ENCODE measurements around the gene ECEL1. TPM values are rescaled to one million over a fixed set of nuclear protein-coding genes. Genes with fewer than 3 reads are reported as not detected.
A peak's percentile ranks its signal among the peaks of the same experiment; 100 is the strongest.

The ECEL1 gene
- total RNA-seq, 1 donor from 2014 or later = 0.50 TPM

DNA sequence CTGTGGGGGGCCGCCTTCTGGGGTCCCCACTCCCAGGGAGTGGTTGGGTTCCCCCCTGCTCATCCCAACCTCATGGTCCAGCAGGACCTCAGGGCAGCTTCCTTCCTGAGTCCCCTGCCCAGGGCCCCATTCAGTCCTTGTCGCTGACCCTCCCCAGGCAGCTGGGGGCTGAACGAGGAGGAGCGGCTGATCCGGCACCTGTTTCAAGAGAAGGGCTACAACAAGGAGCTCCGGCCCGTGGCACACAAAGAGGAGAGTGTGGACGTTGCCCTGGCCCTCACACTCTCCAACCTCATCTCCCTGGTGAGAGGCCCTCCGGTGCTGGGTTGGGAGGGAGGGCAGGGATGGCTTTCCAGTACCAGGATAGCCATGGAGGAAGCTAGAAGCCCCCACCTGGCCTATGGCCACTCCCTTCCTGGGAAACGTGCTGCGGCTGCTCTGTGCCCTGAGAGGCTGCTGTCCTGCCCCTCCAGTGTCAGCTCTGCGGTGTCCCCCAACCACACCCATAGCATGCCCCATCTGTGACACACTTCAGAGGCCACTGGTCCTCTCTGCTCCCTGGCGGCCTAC lies 38.8 kb upstream of the ECEL1 start:
- no peak overlapping the region for H3K27ac Mint-ChIP-seq
- H3K36me3 Mint-ChIP-seq (ENCODE audit: low read depth) = no peaks in the 10 kb centered on the region
- H3K27me3 Mint-ChIP-seq (ENCODE audit: low read depth) = peaks cover 39% of the 10 kb centered on the region
- no peak overlapping the region for H3K4me3 Mint-ChIP-seq (ENCODE audit: low read depth)
- no peaks in the 10 kb centered on the region for H3K9me3 Mint-ChIP-seq
- intact Hi-C loops (cut with micrococcal nuclease) = no loop called here
- H3K4me1 Mint-ChIP-seq (ENCODE audit: low read depth) = peaks cover 4% of the 10 kb centered on the region
- DNase-seq (ENCODE audit: low spot score) = no peak

DNA sequence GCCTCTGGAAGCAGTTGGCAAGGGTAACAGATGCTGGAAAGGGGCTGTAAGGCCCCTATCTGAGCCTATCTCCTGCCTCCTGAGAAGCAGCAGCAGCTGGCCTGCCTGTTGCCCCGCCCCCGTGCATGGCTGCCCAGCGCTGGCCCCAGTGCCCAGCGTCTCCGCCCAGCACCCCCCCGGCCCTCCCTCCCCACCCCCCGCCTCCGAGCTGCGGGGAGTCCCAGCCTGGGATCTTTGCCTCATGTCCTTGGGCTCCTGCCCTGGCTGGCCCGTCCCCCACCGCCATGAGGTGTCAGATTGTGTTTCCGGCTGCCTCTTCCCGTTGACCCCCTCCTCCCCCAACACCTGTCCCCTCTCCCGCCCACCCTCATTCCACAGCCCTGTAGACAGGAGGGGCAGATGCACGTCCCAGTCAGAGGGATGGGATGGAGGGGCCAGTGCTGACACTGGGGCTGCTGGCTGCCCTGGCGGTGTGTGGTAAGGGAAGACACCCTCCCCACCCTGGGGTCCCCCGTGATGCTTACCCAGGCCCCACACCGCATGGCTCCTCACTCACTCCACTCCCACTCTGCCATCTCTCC lies 38.2 kb upstream of the ECEL1 start, which contains the start of gene CHRND:
Gene CHRND, plus strand, starts transcription at position 370 of the 581 bp plus-strand sequence. Its CDS starts 56 bp downstream, at position 426.
- H3K36me3 Mint-ChIP-seq (ENCODE audit: low read depth) = no peaks in the 10 kb centered on the region
- no peak within 1 kb of the TSS for H3K4me3 Mint-ChIP-seq (ENCODE audit: low read depth)
- H3K9me3 Mint-ChIP-seq = no peaks in the 10 kb centered on the region
- H3K4me1 Mint-ChIP-seq (ENCODE audit: low read depth) = peaks cover 5% of the 10 kb centered on the region
- no peak for DNase-seq (ENCODE audit: low spot score)
- H3K27me3 Mint-ChIP-seq (ENCODE audit: low read depth) = peaks cover 40% of the 10 kb centered on the region
- H3K27ac Mint-ChIP-seq = no peak within 1 kb of the TSS
- intact Hi-C loops (cut with micrococcal nuclease) = no loop called here

DNA sequence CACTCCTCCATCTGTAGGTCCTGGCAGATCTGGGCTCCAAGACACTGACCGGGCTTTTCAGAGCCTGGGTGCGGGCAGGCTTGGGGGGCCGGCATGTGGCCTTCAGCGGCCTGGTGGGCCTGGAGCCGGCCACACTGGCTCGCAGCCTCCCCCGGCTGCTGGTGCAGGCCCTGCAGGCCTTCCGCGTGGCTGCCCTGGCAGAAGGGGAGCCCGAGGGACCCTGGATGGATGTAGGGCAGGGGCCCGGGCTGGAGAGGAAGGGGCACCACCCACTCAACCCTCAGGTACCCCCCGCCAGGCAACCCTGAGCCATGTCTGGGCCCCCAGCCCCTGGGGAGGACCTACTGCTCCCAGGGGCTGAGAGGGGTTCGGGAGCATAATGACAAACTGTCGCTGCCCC lies 37.6 kb upstream of the ECEL1 start:
- DNase-seq (ENCODE audit: low spot score) = no peak
- H3K9me3 Mint-ChIP-seq = no peaks in the 10 kb centered on the region
- H3K36me3 Mint-ChIP-seq (ENCODE audit: low read depth) = no peaks in the 10 kb centered on the region
- peaks cover 42% of the 10 kb centered on the region for H3K27me3 Mint-ChIP-seq (ENCODE audit: low read depth)
- H3K4me3 Mint-ChIP-seq (ENCODE audit: low read depth) = no peak overlapping the region
- intact Hi-C loops (cut with micrococcal nuclease) = no loop called here
- no peak overlapping the region for H3K27ac Mint-ChIP-seq
- H3K4me1 Mint-ChIP-seq (ENCODE audit: low read depth) = peaks cover 5% of the 10 kb centered on the region

DNA sequence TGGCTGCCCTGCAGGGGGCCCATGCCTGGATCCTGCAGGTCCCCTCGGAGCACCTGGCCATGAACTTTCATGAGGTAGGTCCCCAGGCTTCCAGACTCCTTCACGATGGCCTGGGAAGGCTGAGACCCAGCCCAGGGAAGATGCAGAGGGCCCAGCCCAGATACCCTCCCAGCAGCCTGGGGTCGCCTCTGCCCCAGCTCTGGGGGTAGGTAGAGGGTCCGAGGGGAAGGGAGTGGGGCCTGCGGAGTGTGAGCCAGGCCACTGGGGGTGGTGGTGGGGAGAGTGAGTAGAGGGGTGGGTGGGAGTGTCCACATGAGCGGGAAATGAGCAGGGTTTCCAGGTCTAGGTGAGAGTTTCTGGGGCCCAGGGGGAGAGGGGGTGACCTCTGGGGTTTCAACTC lies 37.1 kb upstream of the ECEL1 start:
- H3K36me3 Mint-ChIP-seq (ENCODE audit: low read depth) = no peaks in the 10 kb centered on the region
- no peak for DNase-seq (ENCODE audit: low spot score)
- H3K9me3 Mint-ChIP-seq = no peaks in the 10 kb centered on the region
- peaks cover 5% of the 10 kb centered on the region for H3K4me1 Mint-ChIP-seq (ENCODE audit: low read depth)
- H3K27me3 Mint-ChIP-seq (ENCODE audit: low read depth) = peaks cover 42% of the 10 kb centered on the region
- intact Hi-C loops (cut with micrococcal nuclease) = loop anchor here (5.0 kb wide), 1 partner anchor 82 kb away; no protein-coding TSS in a partner anchor
- no peak overlapping the region for H3K27ac Mint-ChIP-seq
- no peak overlapping the region for H3K4me3 Mint-ChIP-seq (ENCODE audit: low read depth)

DNA sequence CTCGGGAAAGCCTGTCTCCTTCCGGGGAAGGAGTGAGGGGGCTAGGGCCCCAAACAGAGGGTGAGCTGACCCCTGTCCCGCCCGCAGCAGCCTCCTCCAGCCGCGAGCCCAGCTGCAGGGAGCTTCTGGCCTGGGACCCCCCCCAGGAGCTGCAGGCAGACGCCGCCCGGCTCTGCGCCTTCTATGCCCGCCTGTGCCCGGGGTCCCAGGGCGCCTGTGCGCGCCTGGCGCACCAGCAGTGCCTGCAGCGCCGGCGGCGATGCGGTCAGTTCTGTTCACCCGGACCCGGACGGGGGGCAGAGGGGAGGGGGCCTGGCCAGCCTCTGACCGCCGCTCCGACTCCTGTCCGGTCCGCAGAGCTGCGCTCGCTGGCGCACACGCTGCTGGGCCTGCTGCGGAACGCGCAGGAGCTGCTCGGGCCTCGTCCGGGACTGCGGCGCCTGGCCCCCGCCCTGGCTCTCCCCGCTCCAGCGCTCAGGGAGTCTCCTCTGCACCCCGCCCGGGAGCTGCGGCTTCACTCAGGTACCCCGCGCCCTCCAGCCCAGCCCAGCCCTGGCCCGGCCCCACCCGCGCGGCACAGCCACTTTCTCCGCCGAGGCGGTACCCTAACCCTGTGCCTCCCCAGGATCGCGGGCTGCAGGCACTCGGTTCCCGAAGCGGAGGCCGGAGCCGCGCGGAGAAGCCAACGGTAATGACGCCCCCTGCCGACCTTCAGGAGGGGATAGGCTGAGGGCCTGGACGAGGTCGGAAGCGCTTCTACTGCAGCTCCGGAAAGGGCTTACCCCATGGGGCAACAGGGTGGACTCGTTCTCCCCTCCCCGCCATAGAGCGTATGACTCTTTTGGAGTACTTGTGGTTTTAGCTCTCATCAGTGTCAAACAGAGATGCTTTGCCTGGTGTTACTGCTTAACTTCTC lies 36.3 kb upstream of the ECEL1 start:
- intact Hi-C loops (cut with micrococcal nuclease) = loop anchor here (5.0 kb wide), 1 partner anchor 82 kb away; no protein-coding TSS in a partner anchor
- peak; percentile 20 for DNase-seq (ENCODE audit: low spot score)
- Mint-ChIP-seq H3K36me3 (ENCODE audit: low read depth) (no peaks in the 10 kb centered on the region), H3K27me3 (ENCODE audit: low read depth) (peaks cover 41% of the 10 kb centered on the region), H3K4me1 (ENCODE audit: low read depth) (peaks cover 4% of the 10 kb centered on the region), H3K9me3 (no peaks in the 10 kb centered on the region), H3K4me3 (ENCODE audit: low read depth) (no peak overlapping the region), H3K27ac (no peak overlapping the region)

DNA sequence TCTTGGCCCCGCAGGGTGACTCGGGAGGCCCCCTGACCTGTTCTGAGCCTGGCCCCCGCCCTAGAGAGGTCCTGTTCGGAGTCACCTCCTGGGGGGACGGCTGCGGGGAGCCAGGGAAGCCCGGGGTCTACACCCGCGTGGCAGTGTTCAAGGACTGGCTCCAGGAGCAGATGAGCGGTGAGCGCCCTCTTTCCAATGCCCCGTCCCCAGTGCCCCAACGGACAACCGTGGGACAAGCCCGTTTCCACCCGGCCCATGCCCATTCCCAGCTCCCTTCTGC lies 35.7 kb upstream of the ECEL1 start:
- Mint-ChIP-seq H3K4me3 (ENCODE audit: low read depth) (no peak overlapping the region), H3K36me3 (ENCODE audit: low read depth) (no peaks in the 10 kb centered on the region)

DNA sequence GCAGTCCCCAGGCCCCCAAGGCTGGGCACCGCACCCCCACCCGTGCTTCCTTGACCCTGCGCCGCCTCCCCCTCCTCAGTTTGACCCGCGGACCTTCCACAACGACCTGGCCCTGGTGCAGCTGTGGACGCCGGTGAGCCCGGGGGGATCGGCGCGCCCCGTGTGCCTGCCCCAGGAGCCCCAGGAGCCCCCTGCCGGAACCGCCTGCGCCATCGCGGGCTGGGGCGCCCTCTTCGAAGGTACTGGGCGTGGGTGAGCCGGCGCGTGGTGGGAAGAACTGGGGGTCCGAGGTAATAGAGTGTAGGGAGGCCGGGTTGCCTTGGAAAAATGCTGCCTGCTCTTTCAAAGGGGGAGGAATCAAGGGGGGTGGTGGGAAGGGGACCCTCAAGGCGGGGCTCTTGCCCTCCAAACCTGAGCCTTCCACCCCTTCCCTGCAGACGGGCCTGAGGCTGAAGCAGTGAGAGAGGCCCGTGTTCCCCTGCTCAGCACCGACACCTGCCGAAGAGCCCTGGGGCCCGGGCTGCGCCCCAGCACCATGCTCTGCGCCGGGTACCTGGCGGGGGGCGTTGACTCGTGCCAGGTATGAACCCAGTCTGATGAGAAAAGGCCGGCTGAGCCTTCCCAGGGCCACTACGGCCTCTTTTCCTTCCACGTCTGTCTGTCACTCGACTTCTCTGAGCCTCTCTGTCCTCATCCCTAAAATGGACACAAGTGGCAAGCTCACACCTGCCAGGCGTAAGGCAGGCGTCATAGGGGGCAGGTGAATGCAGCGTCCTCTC lies 35.2 kb upstream of the ECEL1 start:
- Mint-ChIP-seq H3K36me3 (ENCODE audit: low read depth) (no peaks in the 10 kb centered on the region), H3K9me3 (no peaks in the 10 kb centered on the region), H3K4me3 (ENCODE audit: low read depth) (no peak overlapping the region), H3K4me1 (ENCODE audit: low read depth) (peaks cover 2% of the 10 kb centered on the region), H3K27me3 (ENCODE audit: low read depth) (peaks cover 35% of the 10 kb centered on the region), H3K27ac (no peak overlapping the region)
- intact Hi-C loops (cut with micrococcal nuclease) = loop anchor here (5.0 kb wide), 1 partner anchor 81 kb away; no protein-coding TSS in a partner anchor
- no peak for DNase-seq (ENCODE audit: low spot score)

More for the DNA sequence above, 35.7 kb upstream of the ECEL1 start:
- H3K4me1 Mint-ChIP-seq (ENCODE audit: low read depth) = peaks cover 2% of the 10 kb centered on the region
- H3K27me3 Mint-ChIP-seq (ENCODE audit: low read depth) = peaks cover 36% of the 10 kb centered on the region
- H3K27ac Mint-ChIP-seq = no peak overlapping the region
- H3K9me3 Mint-ChIP-seq = no peaks in the 10 kb centered on the region
- intact Hi-C loops (cut with micrococcal nuclease) = loop anchor here (5.0 kb wide), 1 partner anchor 81 kb away; no protein-coding TSS in a partner anchor
- no peak for DNase-seq (ENCODE audit: low spot score)

DNA sequence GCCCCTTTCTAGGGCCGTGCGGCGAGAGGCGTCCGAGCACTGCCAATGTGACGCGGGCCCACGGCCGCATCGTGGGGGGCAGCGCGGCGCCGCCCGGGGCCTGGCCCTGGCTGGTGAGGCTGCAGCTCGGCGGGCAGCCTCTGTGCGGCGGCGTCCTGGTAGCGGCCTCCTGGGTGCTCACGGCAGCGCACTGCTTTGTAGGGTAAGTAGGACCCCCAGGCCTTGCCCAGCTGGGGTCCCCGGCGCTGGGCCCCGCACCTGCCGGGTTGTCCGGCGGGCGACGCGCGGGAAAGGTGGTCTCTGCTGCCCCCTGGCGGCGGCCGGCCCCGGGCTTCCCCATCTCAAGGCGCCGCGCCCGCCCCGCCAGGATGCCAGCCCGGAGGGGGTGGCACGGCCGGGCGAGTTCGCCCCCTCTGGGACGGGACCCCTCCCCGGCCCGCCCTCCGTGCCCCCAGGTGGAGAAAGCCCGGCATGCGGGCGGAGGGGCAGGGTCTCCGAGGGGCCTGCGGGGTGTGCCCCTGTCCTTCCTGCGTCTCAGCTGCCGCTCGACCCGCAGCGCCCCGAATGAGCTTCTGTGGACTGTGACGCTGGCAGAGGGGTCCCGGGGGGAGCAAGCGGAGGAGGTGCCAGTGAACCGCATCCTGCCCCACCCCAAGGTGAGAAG lies 34.5 kb upstream of the ECEL1 start:
- no peak overlapping the region for H3K27ac Mint-ChIP-seq
- H3K4me1 Mint-ChIP-seq (ENCODE audit: low read depth) = peaks cover 2% of the 10 kb centered on the region
- peaks cover 34% of the 10 kb centered on the region for H3K27me3 Mint-ChIP-seq (ENCODE audit: low read depth)
- H3K9me3 Mint-ChIP-seq = no peaks in the 10 kb centered on the region
- no peaks in the 10 kb centered on the region for H3K36me3 Mint-ChIP-seq (ENCODE audit: low read depth)
- peak; percentile 40 for DNase-seq (ENCODE audit: low spot score)
- intact Hi-C loops (cut with micrococcal nuclease) = loop anchor here (5.0 kb wide), 1 partner anchor 80 kb away; no protein-coding TSS in a partner anchor
- H3K4me3 Mint-ChIP-seq (ENCODE audit: low read depth) = no peak overlapping the region

DNA sequence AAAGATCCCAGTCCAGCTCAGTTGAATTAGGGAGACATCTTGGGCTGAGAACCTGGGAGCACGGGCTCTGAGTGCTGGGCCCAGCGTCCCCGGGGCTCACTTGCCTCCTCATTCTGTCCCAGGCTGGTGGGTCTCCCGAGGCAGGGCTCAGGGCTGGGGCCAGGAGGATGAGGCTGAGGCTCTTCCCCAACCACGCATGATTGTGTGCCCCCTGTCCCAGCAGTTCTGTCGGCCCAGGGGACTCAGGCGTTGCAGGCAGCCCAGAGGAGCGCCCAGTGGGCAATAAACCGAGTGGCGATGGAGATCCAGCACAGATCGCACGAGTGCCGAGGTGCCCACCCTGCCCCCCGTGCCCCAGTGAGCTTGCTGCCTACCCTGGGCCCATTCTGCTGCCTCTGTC lies 33.5 kb upstream of the ECEL1 start:
- no peak for DNase-seq (ENCODE audit: low spot score)
- Mint-ChIP-seq H3K9me3 (no peaks in the 10 kb centered on the region), H3K27ac (no peak overlapping the region), H3K36me3 (ENCODE audit: low read depth) (no peaks in the 10 kb centered on the region), H3K27me3 (ENCODE audit: low read depth) (peaks cover 28% of the 10 kb centered on the region), H3K4me3 (ENCODE audit: low read depth) (no peak overlapping the region), H3K4me1 (ENCODE audit: low read depth) (peaks cover 2% of the 10 kb centered on the region)
- intact Hi-C loops (cut with micrococcal nuclease) = loop anchor here (5.0 kb wide), 1 partner anchor 79 kb away; no protein-coding TSS in a partner anchor

DNA sequence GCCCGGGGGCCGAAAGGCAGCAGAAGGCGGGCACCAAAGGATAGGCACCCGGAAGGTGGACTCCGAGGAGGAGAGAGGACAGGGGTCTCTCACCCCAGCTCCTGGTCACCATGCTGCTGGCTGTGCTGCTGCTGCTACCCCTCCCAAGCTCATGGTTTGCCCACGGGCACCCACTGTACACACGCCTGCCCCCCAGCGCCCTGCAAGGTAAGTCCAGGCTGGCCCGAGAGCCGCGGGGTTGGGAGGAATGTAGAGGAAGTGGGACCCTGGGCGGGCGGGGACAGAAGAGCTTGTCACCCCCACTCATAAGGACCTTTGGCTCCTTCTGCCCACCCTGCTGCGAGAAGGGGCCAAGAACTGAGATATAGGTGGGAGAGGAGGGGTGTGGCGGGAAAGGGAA lies 32.9 kb upstream of the ECEL1 start:
- H3K4me3 Mint-ChIP-seq (ENCODE audit: low read depth) = no peak overlapping the region
- no peaks in the 10 kb centered on the region for H3K36me3 Mint-ChIP-seq (ENCODE audit: low read depth)
- H3K27me3 Mint-ChIP-seq (ENCODE audit: low read depth) = peaks cover 30% of the 10 kb centered on the region
- peaks cover 2% of the 10 kb centered on the region for H3K4me1 Mint-ChIP-seq (ENCODE audit: low read depth)
- DNase-seq (ENCODE audit: low spot score) = no peak
- no peaks in the 10 kb centered on the region for H3K9me3 Mint-ChIP-seq
- intact Hi-C loops (cut with micrococcal nuclease) = loop anchor here (5.0 kb wide), 1 partner anchor 78 kb away; no protein-coding TSS in a partner anchor
- H3K27ac Mint-ChIP-seq = no peak overlapping the region

DNA sequence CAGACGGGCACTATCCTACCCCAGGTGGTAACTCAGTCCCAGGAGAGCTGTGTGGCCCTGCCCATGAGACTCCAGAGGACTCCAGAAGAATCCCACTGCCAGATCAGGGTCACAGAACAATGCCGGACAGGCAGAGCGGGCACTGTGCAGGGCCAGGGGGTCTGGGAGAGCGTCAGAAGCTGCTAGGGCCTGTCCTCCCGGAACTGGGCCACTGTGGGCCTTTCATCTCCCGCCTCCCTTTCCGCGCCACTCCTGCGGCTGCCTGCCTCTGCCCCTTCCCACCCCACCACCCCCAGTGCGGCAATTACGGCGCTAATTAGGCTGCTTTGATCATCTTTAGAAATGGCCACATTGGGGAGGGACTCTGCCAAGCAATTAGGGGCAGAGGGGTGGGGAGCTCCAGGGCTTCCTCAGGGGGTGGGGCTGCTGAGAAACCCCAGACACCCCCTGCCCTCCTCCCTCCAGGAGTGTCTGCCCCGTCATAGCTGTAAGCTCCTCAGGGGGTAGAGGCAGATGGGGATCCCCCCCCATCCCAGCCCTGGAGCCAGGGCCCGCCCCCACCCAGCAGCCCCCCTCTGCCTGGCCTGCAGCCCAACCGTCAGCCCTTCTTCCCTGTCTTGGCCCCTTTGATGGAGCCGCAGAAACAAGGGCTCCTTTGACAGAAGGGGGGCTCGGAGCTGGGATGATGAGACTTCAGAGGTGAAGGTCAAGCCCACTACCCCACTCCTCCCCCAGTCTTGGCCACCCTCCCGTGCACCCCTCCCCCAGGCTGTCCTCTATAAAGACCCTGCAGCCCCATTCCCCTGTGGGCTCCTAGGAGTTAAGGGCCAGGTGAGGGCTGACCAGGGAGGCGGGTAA lies 32.2 kb upstream of the ECEL1 start, which contains the start of gene PRSS56:
Gene PRSS56, plus strand, starts transcription at position 808 of the 858 bp plus-strand sequence. CDS start 211 bp downstream, outside the sequence.
- intact Hi-C loops (cut with micrococcal nuclease) = loop anchor here (5.0 kb wide), 1 partner anchor 78 kb away; no protein-coding TSS in a partner anchor
- peaks cover 28% of the 10 kb centered on the region for H3K27me3 Mint-ChIP-seq (ENCODE audit: low read depth)
- H3K4me1 Mint-ChIP-seq (ENCODE audit: low read depth) = peaks cover 2% of the 10 kb centered on the region

More for the DNA sequence above, 32.2 kb upstream of the ECEL1 start, which contains the start of gene PRSS56:
- Mint-ChIP-seq H3K27ac (no peak within 1 kb of the TSS), H3K36me3 (ENCODE audit: low read depth) (no peaks in the 10 kb centered on the region), H3K9me3 (no peaks in the 10 kb centered on the region), H3K4me3 (ENCODE audit: low read depth) (no peak within 1 kb of the TSS)
- no peak for DNase-seq (ENCODE audit: low spot score)
